ENCODE measurements around the gene SCGB1D4.

DNA sequence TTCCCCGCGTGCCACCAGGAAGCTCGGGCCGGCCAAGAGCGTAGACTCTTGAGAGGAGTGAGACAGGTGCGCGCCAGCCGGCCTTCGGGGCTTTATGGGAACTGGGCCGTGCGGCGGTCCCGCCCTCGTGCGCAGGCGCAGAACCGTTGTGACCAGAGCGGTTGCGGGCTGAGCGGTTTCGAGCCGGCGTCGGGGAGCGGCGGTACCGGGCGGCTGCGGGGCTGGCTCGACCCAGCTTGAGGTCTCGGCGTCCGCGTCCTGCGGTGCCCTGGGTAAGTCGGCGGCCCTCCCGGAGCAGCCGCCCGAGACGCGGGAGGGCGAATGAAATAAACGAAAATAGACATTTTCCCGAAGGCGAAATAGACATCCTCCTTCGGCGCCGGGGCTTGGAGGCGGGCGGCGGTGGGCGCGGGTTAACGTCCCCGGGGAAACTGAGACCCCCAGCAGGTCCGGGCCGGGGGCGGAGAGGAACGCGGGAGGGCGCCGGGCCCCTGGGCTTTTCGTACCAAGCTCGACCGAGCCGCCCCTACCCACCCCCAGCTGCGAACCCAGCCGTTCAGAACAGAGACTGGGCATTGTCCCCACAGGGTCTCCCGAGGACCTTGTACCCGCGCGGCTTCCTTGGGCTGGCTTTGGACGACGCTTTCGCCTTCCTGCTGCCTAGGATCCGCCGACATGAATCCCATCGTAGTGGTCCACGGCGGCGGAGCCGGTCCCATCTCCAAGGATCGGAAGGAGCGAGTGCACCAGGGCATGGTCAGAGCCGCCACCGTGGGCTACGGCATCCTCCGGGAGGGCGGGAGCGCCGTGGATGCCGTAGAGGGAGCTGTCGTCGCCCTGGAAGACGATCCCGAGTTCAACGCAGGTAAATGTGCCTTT lies 38.7 kb upstream of the SCGB1D4 start, which contains the start of gene ASRGL1:
- TF ChIP-seq, protein P1, sequence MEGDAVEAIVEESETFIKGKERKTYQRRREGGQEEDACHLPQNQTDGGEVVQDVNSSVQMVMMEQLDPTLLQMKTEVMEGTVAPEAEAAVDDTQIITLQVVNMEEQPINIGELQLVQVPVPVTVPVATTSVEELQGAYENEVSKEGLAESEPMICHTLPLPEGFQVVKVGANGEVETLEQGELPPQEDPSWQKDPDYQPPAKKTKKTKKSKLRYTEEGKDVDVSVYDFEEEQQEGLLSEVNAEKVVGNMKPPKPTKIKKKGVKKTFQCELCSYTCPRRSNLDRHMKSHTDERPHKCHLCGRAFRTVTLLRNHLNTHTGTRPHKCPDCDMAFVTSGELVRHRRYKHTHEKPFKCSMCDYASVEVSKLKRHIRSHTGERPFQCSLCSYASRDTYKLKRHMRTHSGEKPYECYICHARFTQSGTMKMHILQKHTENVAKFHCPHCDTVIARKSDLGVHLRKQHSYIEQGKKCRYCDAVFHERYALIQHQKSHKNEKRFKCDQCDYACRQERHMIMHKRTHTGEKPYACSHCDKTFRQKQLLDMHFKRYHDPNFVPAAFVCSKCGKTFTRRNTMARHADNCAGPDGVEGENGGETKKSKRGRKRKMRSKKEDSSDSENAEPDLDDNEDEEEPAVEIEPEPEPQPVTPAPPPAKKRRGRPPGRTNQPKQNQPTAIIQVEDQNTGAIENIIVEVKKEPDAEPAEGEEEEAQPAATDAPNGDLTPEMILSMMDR (IDR thresholded peaks at IDR 0.05) = no peak
- no peak for TF ChIP-seq POLR2A (IDR thresholded peaks at IDR 0.05)
